Motor neuron (in vitro differentiated cells): ENCODE data around the gene FICD. TPM values are rescaled to one million over a fixed set of nuclear protein-coding genes. Genes with fewer than 3 reads are reported as not detected.

ENCODE experiments used
- ATAC-seq, 8 experiments: fragments of 200-7000 bp; cut with Tn5 transposase; replicated peaks in 6 of 8; 2 replicates each; pipeline ENCODE4 v1.8.0; 2021; ENCODE audit warnings: mild to moderate bottlenecking in 8 of 8, moderate library complexity in 8 of 8
- H3K27ac ChIP-seq, 2 donors: fragments of 250-450 bp; sonication (Bioruptor Pico); 2 replicates each; pipeline ENCODE4 v1.9.0; 2021; ENCODE audit warnings: antibody characterized with exemption in 2 of 2, mild to moderate bottlenecking in 2 of 2, moderate library complexity in 1 of 2
- H3K4me1 ChIP-seq, 2 donors: fragments of 250-450 bp; sonication (Bioruptor Pico); replicated peaks in 1 of 2; 2 replicates each; pipeline ENCODE4 v1.6.1; 2021; ENCODE audit warnings: antibody characterized with exemption in 2 of 2, mild to moderate bottlenecking in 2 of 2, moderate library complexity in 1 of 2
- H3K4me3 ChIP-seq, 5 donors: fragments of 250-450 bp; sonication (Bioruptor Pico); 2 replicates each; pipeline ENCODE4 v1.9.0; 2021; ENCODE audit warnings: antibody characterized with exemption in 5 of 5, mild to moderate bottlenecking in 5 of 5, moderate library complexity in 4 of 5
- WGBS, 10 experiments: fragments of 450-650 bp; shearing (Covaris generic); methylation state at CpG; one replicate each; pipeline ENCODE4 v1.0.0; 2022; 5-methylcytosine and 5-hydroxymethylcytosine counted together
- in situ Hi-C, 9 experiments: fragments of 400-800 bp; cut with MboI; loops; one replicate each; pipeline ENCODE4 v1.15.0; 2021; ENCODE audit warnings: low sequenced_read_pairs in 9 of 9, low pct_unique_long_range_greater_than_20kb in 2 of 9; ENCODE audit not compliant: unreplicated experiment in 9 of 9
- total RNA-seq, 8 experiments: library from RNA; unstranded; fragments of 300-600 nt; gene quantifications; 2 replicates each; pipeline versions ENCODE4 v1.2.3 to v1.2.4, GENCODE V29; 2022

Gene FICD
- total RNA-seq, 8 experiments from 2014 or later: 4.6 to 14.1 (median 6.7) TPM

- Histone ChIP-seq H3K4me1 (peaks cover 9 to 10% of the 10 kb centered on the region in 2 donors), H3K4me3 (peak overlapping the region; percentile 86 to 96 (median 88)), H3K27ac (peak overlapping the region; percentile 48 to 49)
- WGBS, 10 experiments: 0 to 14% (median 0%) methylated on average over 1 of the region's 1 CpG; no CpG with 5 or more reads in 4 of the 10 experiments
- ATAC-seq: no peak
- in situ Hi-C loops: loop anchor here in 2 of 9 experiments (5.0 to 10.0 kb wide), 2 partner anchors 51 to 54 kb away; no protein-coding TSS in a partner anchor
Observed at GRCh38 chr12:108563804-108564151, 48.7 kb downstream of the FICD start.

GRCh38 chr12:108564724-108565123 lies 49.6 kb downstream of the FICD start:
- no peak overlapping the region for H3K4me3 ChIP-seq
- peaks cover 5% of the 10 kb centered on the region in 2 donors for H3K4me1 ChIP-seq
- in situ Hi-C loops: loop anchor here in 2 of 9 experiments (5.0 to 10.0 kb wide), 2 partner anchors 50 to 53 kb away; no protein-coding TSS in a partner anchor
- no peak for ATAC-seq
- H3K27ac ChIP-seq: no peak overlapping the region

GRCh38 chr12:108565146-108565545 lies 50.1 kb downstream of the FICD start:
- H3K4me1 ChIP-seq: peaks cover 2% of the 10 kb centered on the region in 2 donors
- 80 to 100% (median 92%) methylated on average over 2 to 3 of the region's 3 CpGs; no CpG with 5 or more reads in 2 of the 10 experiments for WGBS, 10 experiments
- in situ Hi-C loops: loop anchor here in 1 of 9 experiments (10.0 kb wide), 1 partner anchor 50 kb away; no protein-coding TSS in a partner anchor
- H3K4me3 ChIP-seq: no peak overlapping the region
- no peak overlapping the region for H3K27ac ChIP-seq
- ATAC-seq: no peak

- in situ Hi-C loops: loop anchor here in 1 of 9 experiments (10.0 kb wide), 1 partner anchor 49 kb away; no protein-coding TSS in a partner anchor
- peaks cover 2% of the 10 kb centered on the region in 2 donors for H3K4me1 ChIP-seq
- no peak overlapping the region for H3K27ac ChIP-seq
- WGBS, 10 experiments: 0 to 100% methylated on average over 1 of the region's 2 CpGs; no CpG with 5 or more reads in 8 of the 10 experiments
- H3K4me3 ChIP-seq: no peak overlapping the region
- ATAC-seq: no peak
Observed at GRCh38 chr12:108565976-108566375, 50.9 kb downstream of the FICD start.

GRCh38 chr12:108566452-108566851 lies 51.4 kb downstream of the FICD start:
- in situ Hi-C loops: loop anchor here in 1 of 9 experiments (10.0 kb wide), 1 partner anchor 48 kb away; no protein-coding TSS in a partner anchor
- ATAC-seq: no peak
- Histone ChIP-seq H3K4me1 (peaks cover 2% of the 10 kb centered on the region in 2 donors), H3K4me3 (no peak overlapping the region), H3K27ac (no peak overlapping the region)
- 79 to 100% (median 85%) methylated on average over 1 to 3 of the region's 4 CpGs; no CpG with 5 or more reads in 6 of the 10 experiments for WGBS, 10 experiments

- ATAC-seq: no peak
- WGBS, 10 experiments: 33 to 100% (median 88%) methylated on average over 1 to 6 of the region's 7 CpGs; no CpG with 5 or more reads in 1 of the 10 experiments
- Histone ChIP-seq H3K4me3 (no peak overlapping the region), H3K4me1 (peaks cover 2% of the 10 kb centered on the region in 2 donors), H3K27ac (no peak overlapping the region)
- in situ Hi-C loops: loop anchor here in 1 of 9 experiments (10.0 kb wide), 1 partner anchor 47 kb away; no protein-coding TSS in a partner anchor
Observed at GRCh38 chr12:108567406-108568337, 52.6 kb downstream of the FICD start.

GRCh38 chr12:108568338-108569154 lies 53.5 kb downstream of the FICD start:
- in situ Hi-C loops: loop anchor here in 1 of 9 experiments (10.0 kb wide), 1 partner anchor 46 kb away; no protein-coding TSS in a partner anchor
- Histone ChIP-seq H3K4me3 (no peak overlapping the region), H3K27ac (no peak overlapping the region), H3K4me1 (peaks cover 2% of the 10 kb centered on the region in 2 donors)
- WGBS, 10 experiments: 40 to 100% (median 85%) methylated on average over 1 to 9 of the region's 10 CpGs; no CpG with 5 or more reads in 1 of the 10 experiments
- ATAC-seq: no peak

Other genes with a start within 250 kb of the FICD start
- 10 to 100 TPM in 1 of 8 experiments, 1 to 10 TPM in 1, under 1 TPM in 5, not detected in 1; 0.09 to 12.6 (median 0.38) TPM for gene CMKLR1, start 176.0 kb upstream of the FICD start, total RNA-seq
- gene SART3, start 45.9 kb downstream of the FICD start, total RNA-seq: 10 to 100 TPM; 39.7 to 68.7 (median 46.1) TPM
- gene ISCU, start 47.3 kb downstream of the FICD start, total RNA-seq: 100 to 1,000 TPM in 3 of 8 experiments, 10 to 100 TPM in 5; 74.4 to 244 (median 90.2) TPM
- gene TMEM119, start 82.8 kb downstream of the FICD start, total RNA-seq: 10 to 100 TPM in 2 of 8 experiments, 1 to 10 TPM in 2, under 1 TPM in 4; 0.05 to 31.1 (median 0.73) TPM
- 1 to 10 TPM in 4 of 8 experiments, under 1 TPM in 4; 0.38 to 4.7 (median 1.0) TPM for gene SELPLG, start 118.6 kb downstream of the FICD start, total RNA-seq
- 10 to 100 TPM; 35.4 to 75.1 (median 50.2) TPM for gene CORO1C, start 216.2 kb downstream of the FICD start, total RNA-seq